ENCODE data around the gene PDXK. TPM values are rescaled to one million over a fixed set of nuclear protein-coding genes. Genes with fewer than 3 reads are reported as not detected.

Gene PDXK
- total and polyA plus RNA-seq, 12 donors = 43.0 to 202 (median 95.3) TPM

DNA sequence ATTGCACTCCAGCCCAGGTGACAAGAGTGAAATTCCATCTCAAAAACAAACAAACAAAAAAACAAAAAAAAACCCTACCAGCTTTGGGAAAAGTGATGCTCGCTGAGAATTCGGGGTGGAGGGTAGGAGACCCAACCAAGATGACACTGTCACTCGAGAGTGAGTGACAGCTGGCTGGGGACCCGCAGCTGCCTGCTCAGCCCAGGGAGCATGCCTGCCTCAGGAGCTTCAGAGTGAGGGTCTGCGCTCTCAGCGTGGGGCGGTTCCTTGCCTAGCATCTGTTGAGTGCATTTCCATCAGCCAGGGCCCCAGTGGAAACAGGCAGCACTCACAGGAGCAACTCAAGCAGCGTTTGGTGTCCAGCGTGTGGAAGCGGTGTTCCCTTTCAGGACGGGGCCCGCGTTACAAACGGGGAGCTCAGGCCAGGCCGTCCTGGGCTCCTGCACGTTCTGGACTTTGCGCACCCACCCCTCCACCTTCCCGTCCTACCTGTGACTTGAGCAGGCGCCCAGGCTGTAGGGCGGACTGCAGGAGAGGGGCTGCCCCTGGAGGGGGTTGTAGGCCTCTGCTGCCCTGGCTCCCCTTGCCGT lies 51.2 kb downstream of the PDXK start:
- no peak overlapping the region for H3K4me3 ChIP-seq
- DNase-seq = no peak
- no peaks in the 10 kb centered on the region for H3K27me3 ChIP-seq
- intact Hi-C loops (cut with DNase I) = no loop called here
- H3K4me1 ChIP-seq (replicated peaks in 1 of 2) = peaks cover 3 to 20% of the 10 kb centered on the region in 2 donors
- peaks cover 0 to 17% of the 10 kb centered on the region in 2 donors for H3K36me3 ChIP-seq (replicated peaks in 1 of 2)
- H3K9me3 ChIP-seq (replicated peaks in 1 of 3) = no peaks in the 10 kb centered on the region
- TF ChIP-seq, protein P1, sequence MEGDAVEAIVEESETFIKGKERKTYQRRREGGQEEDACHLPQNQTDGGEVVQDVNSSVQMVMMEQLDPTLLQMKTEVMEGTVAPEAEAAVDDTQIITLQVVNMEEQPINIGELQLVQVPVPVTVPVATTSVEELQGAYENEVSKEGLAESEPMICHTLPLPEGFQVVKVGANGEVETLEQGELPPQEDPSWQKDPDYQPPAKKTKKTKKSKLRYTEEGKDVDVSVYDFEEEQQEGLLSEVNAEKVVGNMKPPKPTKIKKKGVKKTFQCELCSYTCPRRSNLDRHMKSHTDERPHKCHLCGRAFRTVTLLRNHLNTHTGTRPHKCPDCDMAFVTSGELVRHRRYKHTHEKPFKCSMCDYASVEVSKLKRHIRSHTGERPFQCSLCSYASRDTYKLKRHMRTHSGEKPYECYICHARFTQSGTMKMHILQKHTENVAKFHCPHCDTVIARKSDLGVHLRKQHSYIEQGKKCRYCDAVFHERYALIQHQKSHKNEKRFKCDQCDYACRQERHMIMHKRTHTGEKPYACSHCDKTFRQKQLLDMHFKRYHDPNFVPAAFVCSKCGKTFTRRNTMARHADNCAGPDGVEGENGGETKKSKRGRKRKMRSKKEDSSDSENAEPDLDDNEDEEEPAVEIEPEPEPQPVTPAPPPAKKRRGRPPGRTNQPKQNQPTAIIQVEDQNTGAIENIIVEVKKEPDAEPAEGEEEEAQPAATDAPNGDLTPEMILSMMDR (IDR thresholded peaks at IDR 0.05) = no peak
- no peak for TF ChIP-seq POLR2A (IDR thresholded peaks at IDR 0.05)
- 88 to 94% (median 91%) methylated on average over 10 to 21 of the region's 21 CpGs for WGBS, 4 donors
- no peak overlapping the region for H3K27ac ChIP-seq

DNA sequence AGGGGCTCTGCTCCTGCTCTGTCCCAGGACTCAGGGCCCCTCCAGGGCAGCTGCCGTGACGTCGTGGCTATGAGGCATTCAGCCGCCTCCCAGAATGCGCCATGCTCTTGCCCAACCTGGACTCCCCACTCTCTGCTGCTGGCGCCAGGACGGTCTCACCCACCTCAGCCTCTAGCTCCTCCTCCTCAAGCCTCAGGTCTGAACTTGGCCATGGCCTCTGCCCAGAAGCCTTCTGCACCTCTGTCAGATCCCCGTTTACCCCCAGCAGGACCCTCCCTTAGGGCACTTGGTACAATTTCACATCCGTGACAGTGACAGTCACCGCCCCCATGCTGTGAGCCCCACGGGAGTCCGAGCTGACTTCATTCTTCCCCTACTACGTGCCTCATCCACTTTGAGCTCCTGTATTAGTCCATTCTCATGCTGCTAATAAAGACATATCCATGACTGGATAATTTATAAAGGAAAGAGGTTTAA lies 52.3 kb downstream of the PDXK start:
- H3K9me3 ChIP-seq (replicated peaks in 1 of 3) = no peaks in the 10 kb centered on the region
- H3K27ac ChIP-seq = no peak overlapping the region
- TF ChIP-seq, protein P1 (IDR thresholded peaks at IDR 0.05) = no peak
- TF ChIP-seq POLR2A (IDR thresholded peaks at IDR 0.05) = no peak
- intact Hi-C loops (cut with DNase I) = no loop called here
- DNase-seq = no peak
- 77 to 85% (median 81%) methylated on average over 13 of the region's 13 CpGs for WGBS, 4 donors
- peaks cover 0 to 17% of the 10 kb centered on the region in 2 donors for H3K36me3 ChIP-seq (replicated peaks in 1 of 2)
- H3K4me1 ChIP-seq (replicated peaks in 1 of 2) = peaks cover 7 to 24% of the 10 kb centered on the region in 2 donors
- H3K27me3 ChIP-seq = no peaks in the 10 kb centered on the region
- no peak overlapping the region for H3K4me3 ChIP-seq

DNA sequence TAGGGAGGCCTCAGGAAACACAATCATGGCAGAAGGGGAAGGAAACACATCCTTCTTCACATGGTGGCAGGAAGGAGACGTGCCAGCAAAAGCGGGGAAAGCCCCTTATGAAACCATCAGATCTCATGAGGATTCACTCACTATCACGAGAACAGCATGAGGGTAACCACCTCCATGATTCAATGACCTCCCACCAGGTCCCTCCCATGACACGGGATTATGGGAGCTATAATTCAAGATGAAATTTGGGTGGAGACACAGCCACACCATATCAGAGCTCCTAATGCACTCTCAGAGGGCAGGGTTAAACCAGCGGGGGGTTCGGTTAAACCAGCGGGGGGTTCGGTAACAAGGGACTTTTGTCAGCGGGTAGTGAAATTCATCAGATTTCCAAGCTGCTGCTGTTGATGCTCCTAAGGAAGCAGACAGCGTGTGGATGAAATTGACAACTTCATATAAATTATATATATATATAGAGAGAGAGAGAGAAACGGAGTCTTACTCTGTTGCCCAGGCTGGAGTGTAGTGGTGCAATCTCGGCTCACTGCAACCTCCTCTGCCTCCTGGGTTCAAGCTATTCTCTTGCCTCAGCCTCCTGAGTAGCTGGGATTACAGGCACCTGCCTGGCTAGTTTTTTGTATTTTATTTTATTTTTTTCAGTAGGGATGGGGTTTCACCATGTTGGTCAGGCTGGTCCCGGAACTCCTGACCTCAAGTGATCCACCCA lies 52.9 kb downstream of the PDXK start:
- Histone ChIP-seq H3K36me3 (replicated peaks in 1 of 2) (peaks cover 0 to 17% of the 10 kb centered on the region in 2 donors), H3K9me3 (replicated peaks in 1 of 3) (no peaks in the 10 kb centered on the region), H3K27ac (no peak overlapping the region), H3K27me3 (no peaks in the 10 kb centered on the region), H3K4me3 (no peak overlapping the region), H3K4me1 (replicated peaks in 1 of 2) (peaks cover 7 to 24% of the 10 kb centered on the region in 2 donors)
- 77 to 85% (median 83%) methylated on average over 13 of the region's 13 CpGs for WGBS, 4 donors
- TF ChIP-seq POLR2A (IDR thresholded peaks at IDR 0.05) = no peak
- TF ChIP-seq, protein P1 (IDR thresholded peaks at IDR 0.05) = no peak
- no peak for DNase-seq
- intact Hi-C loops (cut with DNase I) = no loop called here

DNA sequence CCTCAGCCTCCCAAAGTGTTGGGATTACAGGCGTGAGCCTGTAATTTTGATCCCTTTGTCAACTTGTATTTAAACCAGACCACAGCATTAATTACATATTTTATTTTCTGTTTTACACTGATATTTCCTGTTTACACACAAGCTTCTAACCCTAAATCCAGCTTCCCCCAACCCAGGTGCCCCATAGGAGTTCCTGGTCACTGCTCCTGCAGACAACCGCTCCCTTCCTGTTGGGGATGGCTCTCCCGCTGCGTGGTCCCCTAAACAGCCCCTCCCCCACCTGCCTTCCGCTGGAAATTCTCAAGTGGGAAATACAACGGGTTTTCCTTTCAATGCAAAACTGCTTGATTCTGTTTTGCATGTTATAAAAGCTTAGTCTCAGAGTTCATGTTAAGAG lies 53.5 kb downstream of the PDXK start:
- Histone ChIP-seq H3K27ac (no peak overlapping the region), H3K9me3 (replicated peaks in 1 of 3) (no peaks in the 10 kb centered on the region), H3K36me3 (replicated peaks in 1 of 2) (peaks cover 0 to 17% of the 10 kb centered on the region in 2 donors), H3K4me1 (replicated peaks in 1 of 2) (peaks cover 7 to 24% of the 10 kb centered on the region in 2 donors), H3K27me3 (no peaks in the 10 kb centered on the region), H3K4me3 (no peak overlapping the region)
- intact Hi-C loops (cut with DNase I) = no loop called here
- TF ChIP-seq POLR2A (IDR thresholded peaks at IDR 0.05) = no peak
- TF ChIP-seq, protein P1 (IDR thresholded peaks at IDR 0.05) = no peak
- 74 to 86% (median 79%) methylated on average over 6 of the region's 6 CpGs for WGBS, 4 donors
- DNase-seq = no peak

Measured in adrenal gland (tissue), 12 donors.